GM23248 (cell line): ENCODE measurements around the gene PHC2. TPM values are rescaled to one million over a fixed set of nuclear protein-coding genes. Genes with fewer than 3 reads are reported as not detected.

Experiments used
- DNase-seq: peaks from one replicate; pipeline ENCODE4 v3.0.0-alpha.2; 2015
- H2AFZ ChIP-seq: fragments of 200-600 bp; sonication (generic); 2 replicates; pipeline ENCODE4 v1.6.1; 2016; ENCODE audit warnings: antibody characterized with exemption
- H3F3A ChIP-seq: fragments of 200-600 bp; sonication (generic); 2 replicates; pipeline ENCODE4 v1.6.1; 2016; ENCODE audit warnings: mild to moderate bottlenecking, antibody characterized with exemption, mixed run types; ENCODE audit not compliant: insufficient read depth
- H3K27ac ChIP-seq: fragments of 200-600 bp; sonication (generic); 2 replicates; pipeline ENCODE4 v1.5.1; 2016; ENCODE audit warnings: mild to moderate bottlenecking
- H3K27me3 ChIP-seq: fragments of 200-600 bp; sonication (generic); replicated peaks from 2 replicates; pipeline ENCODE4 v1.6.1; 2016; ENCODE audit warnings: mild to moderate bottlenecking; ENCODE audit not compliant: insufficient read depth
- H3K36me3 ChIP-seq: fragments of 200-600 bp; sonication (generic); 2 replicates; pipeline ENCODE4 v1.6.1; 2016; ENCODE audit warnings: low read depth, mild to moderate bottlenecking
- H3K4me1 ChIP-seq: fragments of 200-600 bp; sonication (generic); 2 replicates; pipeline ENCODE4 v1.6.1; 2016; ENCODE audit warnings: mild to moderate bottlenecking; ENCODE audit not compliant: insufficient read depth
- H3K4me2 ChIP-seq: fragments of 200-600 bp; sonication (generic); one replicate; pipeline ENCODE4 v1.6.1; 2016; ENCODE audit warnings: mild to moderate bottlenecking; ENCODE audit not compliant: unreplicated experiment
- H3K4me3 ChIP-seq: fragments of 200-600 bp; sonication (generic); 2 replicates; pipeline ENCODE4 v1.5.1; 2016; ENCODE audit warnings: mild to moderate bottlenecking
- H3K79me2 ChIP-seq: fragments of 200-600 bp; sonication (generic); 2 replicates; pipeline ENCODE4 v1.6.1; 2016; ENCODE audit warnings: mild to moderate bottlenecking; ENCODE audit not compliant: insufficient read depth
- H3K9ac ChIP-seq: fragments of 200-600 bp; sonication (generic); 2 replicates; pipeline ENCODE4 v1.6.1; 2016; ENCODE audit warnings: mild to moderate bottlenecking
- H3K9me2 ChIP-seq: fragments of 200-600 bp; sonication (generic); 2 replicates; pipeline ENCODE4 v1.6.1; 2016; ENCODE audit warnings: mixed run types, mild to moderate bottlenecking, moderate library complexity; ENCODE audit not compliant: insufficient read depth
- H3K9me3 ChIP-seq: fragments of 200-600 bp; sonication (generic); one replicate; pipeline ENCODE4 v1.6.1; 2017; ENCODE audit warnings: low read depth
- H4K20me1 ChIP-seq: fragments of 200-600 bp; sonication (generic); 2 replicates; pipeline ENCODE4 v1.6.0; 2016; ENCODE audit not compliant: insufficient read depth
- EZH2 ChIP-seq: fragments of 200-600 bp; sonication (generic); IDR thresholded peaks from 2 replicates; pipeline ENCODE4 v1.6.1; 2018; ENCODE audit warnings: antibody characterized with exemption, mild to moderate bottlenecking; ENCODE audit not compliant: insufficient read depth, poor library complexity, severe bottlenecking
- EZH2phosphoT487 ChIP-seq: fragments of 200-600 bp; sonication (generic); IDR thresholded peaks from 2 replicates; pipeline ENCODE4 v1.6.1; 2018; ENCODE audit warnings: antibody characterized with exemption, moderate library complexity, mild to moderate bottlenecking, low read depth; ENCODE audit not compliant: insufficient read depth
- WGBS, 2 experiments: methylation state at CpG; one replicate each; pipeline ENCODE4 v1.1.6; 2015 to 2017; ENCODE audit warnings: low lambda C conversion rate in 2 of 2, low coverage in 1 of 2; ENCODE audit errors: missing lambda C conversion rate in 2 of 2; 5-methylcytosine and 5-hydroxymethylcytosine counted together
- in situ Hi-C: fragments of 300-500 bp; cut with MboI; formaldehyde crosslinking; loops from 2 replicates; pipeline ENCODE4 v1.15.0; 2020
- polyA plus RNA-seq: library from polyadenylated mRNA; unstranded; fragments of >200 nt; fragmentation: Nextera tagmentation; extraction: Ambion mirVana; gene quantifications from 2 replicates; pipeline ENCODE4 v1.2.1, GENCODE V29; 2016
- total RNA-seq: library from RNA; depleted of rRNA; stranded (reverse); fragments of >200 nt; shearing (Covaris generic); gene quantifications from 2 replicates; pipeline ENCODE4 v1.2.3, GENCODE V29; 2014

The PHC2 gene
- total and polyA plus RNA-seq, 2 experiments from 2014 or later, result 15.1 to 74.7 TPM

GRCh38 chr1:33320619-33321165, 110.2 kb downstream of the PHC2 start, which contains the start of gene A3GALT2:
A3GALT2 (minus strand) TSS chr1:33321098; CDS start chr1:33321098, 0 bp downstream.
- no peaks in the 10 kb centered on the region for H3K9me3 ChIP-seq
- H3K9ac ChIP-seq, result no peak within 1 kb of the TSS
- no peak within 1 kb of the TSS for H3K4me3 ChIP-seq
- no peaks in the 10 kb centered on the region for H3K4me1 ChIP-seq
- no peaks in the 10 kb centered on the region for H3K27me3 ChIP-seq
- no peaks in the 10 kb centered on the region for H3K9me2 ChIP-seq
- no peak within 1 kb of the TSS for H2AFZ ChIP-seq
- peaks cover 9% of the 10 kb centered on the region for H3K79me2 ChIP-seq
- H3K36me3 ChIP-seq, result peaks cover 41% of the 10 kb centered on the region
- H3K4me2 ChIP-seq, result no peak within 1 kb of the TSS
- no peak for DNase-seq
- TF ChIP-seq EZH2phosphoT487 (no peak), EZH2 (no peak)
- H3K27ac ChIP-seq, result no peak within 1 kb of the TSS
- WGBS, 2 experiments, result 65 to 67% methylated on average over 8 of the region's 8 CpGs
- H4K20me1 ChIP-seq, result no peaks in the 10 kb centered on the region
- in situ Hi-C loops, result no loop called here
- H3F3A ChIP-seq, result peaks cover 31% of the 10 kb centered on the region

DNA sequence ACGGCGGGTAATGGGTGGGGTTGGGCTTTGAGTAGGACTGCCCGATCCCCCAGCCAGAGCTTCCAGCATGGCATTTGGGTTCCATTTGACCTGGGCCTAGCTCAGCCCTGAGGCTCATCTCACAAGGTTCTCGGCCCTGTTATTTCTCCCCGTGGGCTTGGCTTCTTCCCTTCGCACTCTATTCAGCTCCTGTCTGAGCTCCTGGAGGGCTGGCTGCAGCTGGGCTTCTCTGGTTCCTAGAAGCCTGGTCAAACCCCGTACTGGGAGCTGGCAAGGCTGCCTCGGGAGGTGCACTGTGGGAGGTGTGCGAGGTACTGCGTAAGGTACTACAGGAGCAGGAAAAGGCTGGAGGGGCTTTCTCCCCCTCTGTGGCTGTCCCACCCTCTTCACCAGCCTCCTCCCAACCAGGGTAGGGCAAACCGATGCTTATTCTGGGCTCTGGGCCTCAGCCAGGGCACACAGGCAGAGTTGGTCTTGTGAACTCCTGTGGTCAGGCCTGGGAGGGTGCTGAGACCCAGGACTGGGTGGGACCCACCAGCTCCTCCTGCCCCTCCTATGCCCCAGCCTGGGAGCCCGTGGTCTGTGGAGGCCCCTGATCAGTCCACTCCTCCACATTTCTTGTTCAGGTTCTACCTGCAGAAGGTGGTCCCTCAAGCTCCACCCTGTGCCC, 110.8 kb downstream of the PHC2 start:
- Histone ChIP-seq H3K4me1 (no peaks in the 10 kb centered on the region), H3K9ac (no peak overlapping the region), H3K9me2 (no peaks in the 10 kb centered on the region), H3K79me2 (peaks cover 4% of the 10 kb centered on the region; the same call in 1 of the 2 replicates), H3K4me2 (no peak overlapping the region), H4K20me1 (no peaks in the 10 kb centered on the region), H2AFZ (no peak overlapping the region), H3K27me3 (no peaks in the 10 kb centered on the region), H3K36me3 (peaks cover 35% of the 10 kb centered on the region), H3K9me3 (no peaks in the 10 kb centered on the region), H3F3A (peaks cover 29% of the 10 kb centered on the region), H3K4me3 (no peak overlapping the region), H3K27ac (no peak overlapping the region)
- 54 to 62% methylated on average over 12 of the region's 12 CpGs for WGBS, 2 experiments
- in situ Hi-C loops, result no loop called here
- TF ChIP-seq EZH2 (no peak), EZH2phosphoT487 (no peak)
- no peak for DNase-seq

GRCh38 chr1:33319186-33319948, 111.5 kb downstream of the PHC2 start:
- in situ Hi-C loops, result no loop called here
- H3K4me1 ChIP-seq, result no peaks in the 10 kb centered on the region
- peaks cover 29% of the 10 kb centered on the region for H3F3A ChIP-seq
- H3K4me3 ChIP-seq, result no peak overlapping the region
- no peaks in the 10 kb centered on the region for H3K27me3 ChIP-seq
- H3K27ac ChIP-seq, result no peak overlapping the region
- no peak overlapping the region for H2AFZ ChIP-seq
- H3K36me3 ChIP-seq, result peaks cover 28% of the 10 kb centered on the region
- no peaks in the 10 kb centered on the region for H3K9me2 ChIP-seq
- no peaks in the 10 kb centered on the region for H3K79me2 ChIP-seq
- TF ChIP-seq EZH2phosphoT487 (no peak), EZH2 (no peak)
- DNase-seq, result no peak
- H3K9ac ChIP-seq, result no peak overlapping the region
- 89 to 91% methylated on average over 9 of the region's 9 CpGs for WGBS, 2 experiments
- H3K4me2 ChIP-seq, result no peak overlapping the region
- no peaks in the 10 kb centered on the region for H4K20me1 ChIP-seq
- H3K9me3 ChIP-seq, result no peaks in the 10 kb centered on the region

GRCh38 chr1:33317946-33318345, 112.9 kb downstream of the PHC2 start:
- Histone ChIP-seq H3K79me2 (no peaks in the 10 kb centered on the region), H3F3A (peaks cover 22% of the 10 kb centered on the region), H3K9me3 (no peaks in the 10 kb centered on the region), H3K27me3 (no peaks in the 10 kb centered on the region), H2AFZ (no peak overlapping the region), H3K9me2 (no peaks in the 10 kb centered on the region), H4K20me1 (no peaks in the 10 kb centered on the region), H3K27ac (no peak overlapping the region), H3K4me1 (no peaks in the 10 kb centered on the region), H3K36me3 (peaks cover 14% of the 10 kb centered on the region), H3K4me3 (no peak overlapping the region), H3K9ac (no peak overlapping the region), H3K4me2 (no peak overlapping the region)
- TF ChIP-seq EZH2phosphoT487, result no peak
- TF ChIP-seq EZH2, result no peak
- 66% methylated on average over 6 of the region's 6 CpGs for WGBS, 2 experiments
- in situ Hi-C loops, result no loop called here
- DNase-seq, result no peak
